Esophagus squamous epithelium (tissue), 5 donors: Measurements from ENCODE around the gene LGI1. TPM values are rescaled to one million over a fixed set of nuclear protein-coding genes. Genes with fewer than 3 reads are reported as not detected.

Source experiments
- DNase-seq: peaks from one replicate; lab custom pipeline; 2025; lab: John Stamatoyannopoulos, UW
- H3K27ac ChIP-seq, 4 donors: fragments of 200-600 bp; sonication (generic); one replicate each; pipeline ENCODE4 v1.5.1; 2016 to 2019; ENCODE audit warnings: mild to moderate bottlenecking in 1 of 4
- H3K27me3 ChIP-seq, 4 donors: fragments of 200-600 bp; sonication (generic); 1 replicate in 3 of 4; 2 replicates in 1 of 4; pipeline versions ENCODE4 v1.5.1 to v1.6.0; 2017 to 2021; ENCODE audit warnings: antibody characterized with exemption in 1 of 4
- H3K36me3 ChIP-seq, 3 donors: fragments of 200-600 bp; sonication (generic); one replicate each; pipeline ENCODE4 v1.5.1; 2016 to 2019
- H3K4me1 ChIP-seq, 3 donors: fragments of 200-600 bp; sonication (generic); one replicate each; pipeline ENCODE4 v1.5.1; 2017 to 2019
- H3K4me3 ChIP-seq, 4 donors: fragments of 200-600 bp; sonication (generic); 1 replicate in 3 of 4; 2 replicates in 1 of 4; pipeline ENCODE4 v1.5.1; 2016 to 2019; ENCODE audit warnings: mild to moderate bottlenecking in 2 of 4, moderate library complexity in 1 of 4
- H3K9me3 ChIP-seq, 3 donors: fragments of 200-600 bp; sonication (generic); one replicate each; pipeline ENCODE4 v1.5.1; 2016 to 2019
- POLR2A ChIP-seq, 4 donors: fragments of 450-650 bp; IDR thresholded peaks; one replicate each; pipeline ENCODE4 v1.6.1; 2017; ENCODE audit warnings: antibody characterized with exemption in 4 of 4, mild to moderate bottlenecking in 4 of 4, moderate library complexity in 3 of 4
- WGBS, 2 donors: methylation state at CpG; one replicate each; pipeline ENCODE4 v1.1.5; 2018; 5-methylcytosine and 5-hydroxymethylcytosine counted together
- intact Hi-C: fragments of 100-400 bp; cut with DNase I; formaldehyde crosslinking; loops from one replicate; pipeline ENCODE4 v1.15.0; 2022
- total RNA-seq, 4 donors: library from RNA; depleted of rRNA; stranded (reverse); fragments of >200 nt; gene quantifications; one replicate each; pipeline ENCODE4 v1.1.0, GENCODE V29; 2016
- TF ChIP-seq, protein P1 (sequence below), 6 experiments: fragments of 450-650 bp in 4 of 6; fragments of 200-600 bp in 2 of 6; sonication (generic) in 2 of 6; IDR thresholded peaks; one replicate each; pipeline ENCODE4 v1.5.1; 2016 to 2019; ENCODE audit warnings: antibody characterized with exemption in 6 of 6, mild to moderate bottlenecking in 4 of 6, moderate library complexity in 4 of 6
- donor health status: DM: yes; HTN: yes; CAD: no.

Gene LGI1
- total RNA-seq, 4 donors from 2014 or later: 0.41 to 2.9 TPM; not detected in 2

DNA sequence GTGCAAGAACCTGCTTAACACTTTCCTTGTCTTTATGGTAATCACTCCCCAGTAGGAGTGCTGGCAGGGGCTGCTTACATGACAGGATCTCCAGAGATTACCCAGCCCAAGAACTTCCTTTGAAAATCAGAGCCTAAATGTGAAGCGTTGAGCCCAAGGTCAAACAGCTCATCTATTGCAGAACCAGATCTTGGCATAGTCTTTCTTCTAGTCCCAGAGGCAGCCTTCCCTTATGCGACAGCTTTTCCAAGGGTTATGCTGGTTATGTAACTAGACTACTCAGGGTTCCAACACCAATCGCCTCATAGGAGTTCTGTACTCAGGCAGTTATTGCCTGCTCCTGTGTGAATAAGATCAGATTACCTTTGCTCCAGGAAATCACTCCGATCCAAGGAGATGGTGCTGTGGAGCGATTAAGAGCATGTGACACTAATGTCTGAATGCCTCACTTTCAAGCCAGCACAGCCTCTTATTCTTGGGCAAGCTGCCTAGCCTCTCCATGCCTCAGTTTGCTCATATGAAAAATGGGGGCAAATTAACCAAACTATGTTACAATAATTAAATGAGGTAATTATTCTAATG, 8.4 kb upstream of the LGI1 start:
- intact Hi-C loops: no loop called here
- no peak for DNase-seq
- Histone ChIP-seq H3K36me3 (no peaks in the 10 kb centered on the region), H3K9me3 (no peaks in the 10 kb centered on the region), H3K4me1 (peaks cover 0 to 50% (median 9%) of the 10 kb centered on the region in 3 donors), H3K27me3 (no peaks in the 10 kb centered on the region), H3K4me3 (no peak overlapping the region), H3K27ac (peak overlapping the region in 3 of 4 donors; percentile 0 to 34 (median 9))
- 32 to 40% methylated on average over 3 to 5 of the region's 5 CpGs for WGBS, 2 donors
- TF ChIP-seq, protein P1, sequence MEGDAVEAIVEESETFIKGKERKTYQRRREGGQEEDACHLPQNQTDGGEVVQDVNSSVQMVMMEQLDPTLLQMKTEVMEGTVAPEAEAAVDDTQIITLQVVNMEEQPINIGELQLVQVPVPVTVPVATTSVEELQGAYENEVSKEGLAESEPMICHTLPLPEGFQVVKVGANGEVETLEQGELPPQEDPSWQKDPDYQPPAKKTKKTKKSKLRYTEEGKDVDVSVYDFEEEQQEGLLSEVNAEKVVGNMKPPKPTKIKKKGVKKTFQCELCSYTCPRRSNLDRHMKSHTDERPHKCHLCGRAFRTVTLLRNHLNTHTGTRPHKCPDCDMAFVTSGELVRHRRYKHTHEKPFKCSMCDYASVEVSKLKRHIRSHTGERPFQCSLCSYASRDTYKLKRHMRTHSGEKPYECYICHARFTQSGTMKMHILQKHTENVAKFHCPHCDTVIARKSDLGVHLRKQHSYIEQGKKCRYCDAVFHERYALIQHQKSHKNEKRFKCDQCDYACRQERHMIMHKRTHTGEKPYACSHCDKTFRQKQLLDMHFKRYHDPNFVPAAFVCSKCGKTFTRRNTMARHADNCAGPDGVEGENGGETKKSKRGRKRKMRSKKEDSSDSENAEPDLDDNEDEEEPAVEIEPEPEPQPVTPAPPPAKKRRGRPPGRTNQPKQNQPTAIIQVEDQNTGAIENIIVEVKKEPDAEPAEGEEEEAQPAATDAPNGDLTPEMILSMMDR (IDR thresholded peaks at IDR 0.05): no peak
- no peak for TF ChIP-seq POLR2A (IDR thresholded peaks at IDR 0.05)

DNA sequence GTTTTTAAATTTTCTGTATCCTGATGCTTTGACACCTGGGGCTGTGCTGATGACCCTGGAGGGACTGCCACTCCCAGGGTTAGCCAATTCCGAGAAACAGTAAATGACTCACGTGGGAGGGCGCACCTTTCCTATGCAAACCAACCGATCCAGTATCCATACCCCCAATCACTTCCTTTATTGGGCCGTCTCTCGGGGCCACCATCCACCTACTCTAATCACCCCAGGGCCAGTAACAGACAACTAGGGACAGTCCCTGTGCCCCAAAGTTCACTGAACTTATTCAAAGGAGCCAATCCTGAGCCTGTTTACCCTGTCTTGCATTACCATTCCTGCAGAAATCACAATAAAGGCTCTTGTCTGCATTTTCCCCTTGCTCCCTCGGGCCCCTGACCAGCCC, 6.6 kb upstream of the LGI1 start:
- H3K4me1 ChIP-seq: peaks cover 0 to 57% (median 12%) of the 10 kb centered on the region in 3 donors
- H3K4me3 ChIP-seq: no peak overlapping the region
- H3K36me3 ChIP-seq: no peaks in the 10 kb centered on the region
- H3K27ac ChIP-seq: no peak overlapping the region
- H3K27me3 ChIP-seq: no peaks in the 10 kb centered on the region
- TF ChIP-seq, protein P1 (IDR thresholded peaks at IDR 0.05): no peak
- no peak for TF ChIP-seq POLR2A (IDR thresholded peaks at IDR 0.05)
- H3K9me3 ChIP-seq: no peaks in the 10 kb centered on the region
- intact Hi-C loops: no loop called here
- no peak for DNase-seq
- 39 to 44% methylated on average over 6 to 7 of the region's 7 CpGs for WGBS, 2 donors

DNA sequence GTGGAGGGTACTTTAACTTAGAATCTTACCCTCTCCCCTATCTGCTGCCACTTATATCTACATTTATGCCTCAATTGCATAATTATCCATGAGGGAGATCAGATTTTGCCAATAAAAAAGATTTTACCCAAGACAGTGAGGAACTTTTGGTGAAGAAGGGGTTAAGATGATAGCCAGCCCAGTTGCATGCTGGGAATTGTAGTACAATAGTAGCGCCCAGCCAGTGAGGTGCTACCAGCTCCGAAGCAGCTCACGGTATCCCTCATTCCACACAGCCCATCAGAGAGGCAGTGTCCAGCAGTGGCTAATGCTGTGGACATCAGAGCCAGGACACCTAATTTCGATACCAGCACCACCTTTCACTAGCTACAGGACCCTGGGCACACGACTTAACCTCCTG, 5.9 kb upstream of the LGI1 start:
- WGBS, 2 donors: 0 to 5% methylated on average over 5 of the region's 5 CpGs
- peak overlapping the region in 2 of 4 donors; percentile 25 to 49 for H3K4me3 ChIP-seq
- TF ChIP-seq, protein P1 (IDR thresholded peaks at IDR 0.05): no peak
- no peak for TF ChIP-seq POLR2A (IDR thresholded peaks at IDR 0.05)

DNA sequence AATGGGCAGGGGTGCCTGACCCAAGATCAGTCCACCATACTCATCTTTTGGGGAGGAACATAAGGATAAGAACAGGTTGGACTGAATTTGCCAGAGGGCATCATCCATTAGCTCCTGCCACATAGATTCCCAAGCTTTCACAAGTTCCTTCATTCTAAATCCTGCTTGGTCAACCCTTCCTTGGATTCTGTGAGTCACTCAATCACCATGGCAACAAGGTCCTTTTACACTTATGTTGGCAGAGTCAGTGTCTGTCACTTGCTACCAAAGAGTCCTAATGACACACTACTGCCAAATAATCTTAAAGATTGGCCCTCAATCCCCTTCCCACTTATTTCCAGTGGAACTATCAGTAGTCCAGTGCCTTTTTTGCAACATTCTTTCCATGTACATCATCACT, 5.0 kb upstream of the LGI1 start:
- no peaks in the 10 kb centered on the region for H3K36me3 ChIP-seq
- no peak for DNase-seq
- intact Hi-C loops: no loop called here
- H3K4me1 ChIP-seq: peaks cover 0 to 56% (median 12%) of the 10 kb centered on the region in 3 donors
- TF ChIP-seq, protein P1 (IDR thresholded peaks at IDR 0.05): no peak
- TF ChIP-seq POLR2A (IDR thresholded peaks at IDR 0.05): no peak
- H3K4me3 ChIP-seq: no peak overlapping the region
- H3K27ac ChIP-seq: peak overlapping the region in 3 of 4 donors; percentile 40 to 80 (median 57)
- peaks cover 0 to 11% (median 0%) of the 10 kb centered on the region in 4 donors for H3K27me3 ChIP-seq
- H3K9me3 ChIP-seq: no peaks in the 10 kb centered on the region

More for the DNA sequence above, 5.9 kb upstream of the LGI1 start:
- Histone ChIP-seq H3K9me3 (no peaks in the 10 kb centered on the region), H3K27ac (peak overlapping the region in 3 of 4 donors; percentile 40 to 80 (median 57)), H3K4me1 (peaks cover 0 to 54% (median 12%) of the 10 kb centered on the region in 3 donors), H3K27me3 (peaks cover 0 to 3% (median 0%) of the 10 kb centered on the region in 4 donors), H3K36me3 (no peaks in the 10 kb centered on the region)
- DNase-seq: no peak
- intact Hi-C loops: no loop called here

DNA sequence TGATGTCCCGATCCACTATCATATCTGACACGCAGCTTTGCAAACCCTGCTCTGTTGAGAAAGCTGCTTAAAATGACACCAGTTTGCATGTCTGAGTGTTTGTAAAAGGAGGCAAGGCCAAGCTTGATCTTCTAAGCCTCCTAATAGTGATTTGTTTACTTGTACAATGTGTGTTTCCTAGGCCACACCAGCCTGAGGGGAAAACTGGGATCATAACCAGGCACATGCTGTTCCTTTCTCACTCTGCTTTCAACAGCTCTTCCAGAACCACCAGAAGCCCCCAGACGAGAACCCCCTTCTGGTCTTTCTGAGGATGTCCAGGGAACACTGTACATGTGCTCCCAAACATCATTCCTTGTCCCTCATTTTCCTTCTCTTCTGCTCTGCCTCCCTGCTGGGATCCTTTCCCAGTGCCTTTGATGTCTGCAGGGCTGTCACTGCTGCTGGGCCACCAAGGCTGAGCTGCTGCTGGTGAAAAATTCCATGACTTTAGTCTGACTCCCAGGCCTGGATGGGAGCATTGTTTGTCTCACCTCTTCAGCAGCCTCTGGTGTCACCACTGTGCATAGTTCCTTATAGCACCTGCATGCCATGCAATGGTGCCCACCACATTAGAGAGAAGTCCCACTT, 4.0 kb upstream of the LGI1 start:
- H3K27ac ChIP-seq: peak overlapping the region in 3 of 4 donors; percentile 43 to 80 (median 46)
- no peak overlapping the region for H3K4me3 ChIP-seq

More for the DNA sequence above, 4.0 kb upstream of the LGI1 start:
- DNase-seq: no peak
- Histone ChIP-seq H3K4me1 (peaks cover 0 to 56% (median 12%) of the 10 kb centered on the region in 3 donors), H3K36me3 (no peaks in the 10 kb centered on the region), H3K27me3 (peaks cover 0 to 14% (median 0%) of the 10 kb centered on the region in 4 donors), H3K9me3 (no peaks in the 10 kb centered on the region)
- WGBS, 2 donors: 17 to 32% methylated on average over 3 of the region's 3 CpGs
- TF ChIP-seq, protein P1 (IDR thresholded peaks at IDR 0.05): no peak
- no peak for TF ChIP-seq POLR2A (IDR thresholded peaks at IDR 0.05)
- intact Hi-C loops: no loop called here
